Prostate gland (tissue), 2 donors: ENCODE results near the gene TNRC6C. TPM values are rescaled to one million over a fixed set of nuclear protein-coding genes. Genes with fewer than 3 reads are reported as not detected.
"Not testable (repeated sequence)": the region's sequence is repeated elsewhere in the genome, so short reads cannot be mapped to it uniquely, and the experiment has no call there.

Experiments used
- DNase-seq: peaks from one replicate; pipeline ENCODE4 v3.0.0-alpha.2; 2019; ENCODE audit warnings: low spot score
- H3K27ac ChIP-seq, 2 donors: fragments of 200-600 bp; sonication (generic); 2 replicates each; pipeline ENCODE4 v1.5.1; 2017 to 2019
- H3K27me3 ChIP-seq: fragments of 200-600 bp; sonication (generic); replicated peaks from 2 replicates; pipeline ENCODE4 v1.5.1; 2019; ENCODE audit not compliant: insufficient read depth
- H3K36me3 ChIP-seq, 2 donors: fragments of 200-600 bp; sonication (generic); 1 replicate in 1 of 2; 2 replicates in 1 of 2; pipeline versions ENCODE4 v1.5.1 to v1.8.1; 2017 to 2019
- H3K4me1 ChIP-seq: fragments of 200-600 bp; sonication (generic); replicated peaks from 2 replicates; pipeline ENCODE4 v1.5.1; 2019
- H3K4me3 ChIP-seq, 2 donors: fragments of 200-600 bp; sonication (generic); 2 replicates each; pipeline ENCODE4 v1.5.1; 2017 to 2019
- H3K9me3 ChIP-seq: fragments of 200-600 bp; sonication (generic); 2 replicates; pipeline ENCODE4 v1.5.1; 2017
- CTCF ChIP-seq, 4 experiments: fragments of 200-600 bp in 2 of 4; fragments of 450-650 bp in 2 of 4; sonication (generic) in 2 of 4; IDR thresholded peaks; 1 replicate in 3 of 4; 2 replicates in 1 of 4; pipeline ENCODE4 v1.5.1; 2016 to 2019; ENCODE audit warnings: antibody characterized with exemption in 4 of 4, mild to moderate bottlenecking in 2 of 4, moderate library complexity in 2 of 4
- POLR2A ChIP-seq: fragments of 450-650 bp; IDR thresholded peaks from one replicate; pipeline ENCODE4 v1.6.1; 2016; ENCODE audit warnings: antibody characterized with exemption, mild to moderate bottlenecking
- POLR2AphosphoS5 ChIP-seq: sonication (generic); formaldehyde crosslinking; IDR thresholded peaks from one replicate; pipeline ENCODE4 v1.6.1; 2017; ENCODE audit warnings: antibody characterized with exemption
- WGBS: methylation state at CpG from one replicate; pipeline ENCODE4 v1.1.5; 2018; 5-methylcytosine and 5-hydroxymethylcytosine counted together
- intact Hi-C: fragments of 100-400 bp; cut with DNase I; formaldehyde crosslinking; loops from one replicate; pipeline ENCODE4 v1.14.2; 2022
- total RNA-seq, 2 donors: library from RNA; depleted of rRNA; stranded (reverse); fragments of >200 nt; gene quantifications; one replicate each; pipeline ENCODE4 v1.1.0, GENCODE V29; 2016

The TNRC6C gene
- total RNA-seq, 2 donors from 2014 or later, result 15.5 to 29.7 TPM

GRCh38 chr17:78138204-78139060 lies 179.9 kb downstream of the TNRC6C start:
- TF ChIP-seq CTCF (IDR thresholded peaks at IDR 0.05), result no peak
- Histone ChIP-seq H3K27me3 (no peaks in the 10 kb centered on the region), H3K27ac (no peak overlapping the region), H3K9me3 (no peaks in the 10 kb centered on the region), H3K36me3 (no peaks in the 10 kb centered on the region), H3K4me3 (no peak overlapping the region), H3K4me1 (no peaks in the 10 kb centered on the region)
- DNase-seq, result no peak
- 90% methylated on average over 17 of the region's 17 CpGs for WGBS
- intact Hi-C loops, result no loop called here

- H3K27me3 ChIP-seq, H3K4me3 ChIP-seq, H3K27ac ChIP-seq, H3K9me3 ChIP-seq, intact Hi-C loops, H3K36me3 ChIP-seq, DNase-seq, H3K4me1 ChIP-seq: not testable (repeated sequence)
- WGBS, result 88% methylated on average over 12 of the region's 12 CpGs
Measured at GRCh38 chr17:78139861-78140168, 181.3 kb downstream of the TNRC6C start.

- Histone ChIP-seq H3K4me1 (no peaks in the 10 kb centered on the region), H3K4me3 (no peak overlapping the region), H3K27me3 (no peaks in the 10 kb centered on the region), H3K36me3 (no peaks in the 10 kb centered on the region), H3K9me3 (no peaks in the 10 kb centered on the region), H3K27ac (no peak overlapping the region)
- WGBS, result 23% methylated on average over 58 of the region's 58 CpGs
- peak; percentile 91 for DNase-seq
- TF ChIP-seq POLR2A, result peak; percentile 82
- peak; percentile 29 for TF ChIP-seq POLR2AphosphoS5
- TF ChIP-seq CTCF (IDR thresholded peaks at IDR 0.05), result no peak
- intact Hi-C loops, result no loop called here
Measured at GRCh38 chr17:78140169-78141051, 181.9 kb downstream of the TNRC6C start.

- intact Hi-C loops, result no loop called here
- Histone ChIP-seq H3K36me3 (no peaks in the 10 kb centered on the region), H3K9me3 (no peaks in the 10 kb centered on the region), H3K27me3 (no peaks in the 10 kb centered on the region), H3K27ac (no peak overlapping the region), H3K4me3 (no peak overlapping the region), H3K4me1 (no peaks in the 10 kb centered on the region)
- 71% methylated on average over 20 of the region's 20 CpGs for WGBS
- TF ChIP-seq POLR2AphosphoS5 (no peak), POLR2A (no peak), CTCF (IDR thresholded peaks at IDR 0.05) (no peak)
- DNase-seq, result no peak
Measured at GRCh38 chr17:78141437-78142118, 183.1 kb downstream of the TNRC6C start.

GRCh38 chr17:78142119-78142861 lies 183.8 kb downstream of the TNRC6C start:
- intact Hi-C loops, result no loop called here
- DNase-seq, result peak; percentile 83
- Histone ChIP-seq H3K9me3 (no peaks in the 10 kb centered on the region), H3K27ac (no peak overlapping the region), H3K4me3 (no peak overlapping the region), H3K36me3 (no peaks in the 10 kb centered on the region), H3K4me1 (no peaks in the 10 kb centered on the region), H3K27me3 (no peaks in the 10 kb centered on the region)
- WGBS, result 57% methylated on average over 16 of the region's 16 CpGs
- TF ChIP-seq POLR2A (peak; percentile 8), POLR2AphosphoS5 (peak; percentile 68), CTCF (IDR thresholded peaks at IDR 0.05) (no peak)
